Gastrocnemius medialis (tissue), 4 donors: Measurements from ENCODE around the gene PLEKHH2. TPM values are rescaled to one million over a fixed set of nuclear protein-coding genes. Genes with fewer than 3 reads are reported as not detected.

Experiments used
- ATAC-seq, 2 donors: fragments of 150-250 bp; one replicate each; pipeline ENCODE4 v1.9.1; 2016
- DNase-seq, 2 donors: peaks; one replicate each; pipeline ENCODE4 v3.0.0-alpha.2; 2019
- H3K27ac ChIP-seq, 4 donors: fragments of 200-600 bp; sonication (generic); 1 replicate in 1 of 4; 2 replicates in 3 of 4; pipeline ENCODE4 v1.5.1; 2016 to 2018; ENCODE audit warnings: mild to moderate bottlenecking in 2 of 4, moderate library complexity in 1 of 4
- H3K27me3 ChIP-seq, 3 donors: fragments of 200-600 bp; sonication (generic) in 2 of 3; 1 replicate in 1 of 3; 2 replicates in 2 of 3; pipeline versions ENCODE4 v1.5.1 to v1.6.0; 2016 to 2019; ENCODE audit warnings: mild to moderate bottlenecking in 1 of 3, moderate library complexity in 1 of 3
- H3K36me3 ChIP-seq, 2 donors: fragments of 200-600 bp; sonication (generic) in 1 of 2; one replicate each; pipeline ENCODE4 v1.5.1; 2017 to 2018
- H3K4me1 ChIP-seq, 2 donors: fragments of 200-600 bp; sonication (generic) in 1 of 2; one replicate each; pipeline ENCODE4 v1.5.1; 2016 to 2017; ENCODE audit warnings: mild to moderate bottlenecking in 2 of 2
- H3K4me3 ChIP-seq, 4 donors: fragments of 200-600 bp; sonication (generic) in 3 of 4; 1 replicate in 1 of 4; 2 replicates in 3 of 4; pipeline ENCODE4 v1.5.1; 2016 to 2019; ENCODE audit warnings: mild to moderate bottlenecking in 2 of 4
- H3K9me3 ChIP-seq, 3 donors: fragments of 200-600 bp; sonication (generic) in 2 of 3; 1 replicate in 1 of 3; 2 replicates in 2 of 3; pipeline ENCODE4 v1.5.1; 2016 to 2019
- POLR2A ChIP-seq, 2 donors: fragments of 450-650 bp; IDR thresholded peaks; one replicate each; pipeline ENCODE4 v1.6.1; 2017; ENCODE audit warnings: antibody characterized with exemption in 2 of 2, mild to moderate bottlenecking in 2 of 2, moderate library complexity in 2 of 2
- in situ Hi-C, 4 donors: fragments of 200-750 bp; cut with MboI; loops; one replicate each; pipeline versions ENCODE4 v1.15.0 to v1.8.0; 2017; ENCODE audit warnings: low sequenced_read_pairs in 4 of 4
- intact Hi-C: fragments of 100-400 bp; cut with DNase I; formaldehyde crosslinking; loops from one replicate; pipeline ENCODE4 v1.15.1; 2023; ENCODE audit warnings: low total_unique reads
- total RNA-seq, 4 donors: library from RNA; depleted of rRNA; stranded (reverse); fragments of >200 nt; gene quantifications; one replicate each; pipeline versions ENCODE4 v1.1.0 to v1.2.3, GENCODE V29; 2016
- TF ChIP-seq, protein P1 (sequence below), 5 experiments: fragments of 450-650 bp in 3 of 5; fragments of 200-600 bp in 2 of 5; sonication (generic) in 2 of 5; IDR thresholded peaks in 4 of 5; conservative IDR thresholded peaks in 1 of 5; 1 replicate in 4 of 5; 2 replicates in 1 of 5; pipeline ENCODE4 v1.5.1; 2016 to 2019; ENCODE audit warnings: antibody characterized with exemption in 5 of 5, mild to moderate bottlenecking in 3 of 5, moderate library complexity in 3 of 5

The PLEKHH2 gene
- total RNA-seq, 4 donors from 2014 or later: 1.4 to 4.9 (median 3.4) TPM

DNA sequence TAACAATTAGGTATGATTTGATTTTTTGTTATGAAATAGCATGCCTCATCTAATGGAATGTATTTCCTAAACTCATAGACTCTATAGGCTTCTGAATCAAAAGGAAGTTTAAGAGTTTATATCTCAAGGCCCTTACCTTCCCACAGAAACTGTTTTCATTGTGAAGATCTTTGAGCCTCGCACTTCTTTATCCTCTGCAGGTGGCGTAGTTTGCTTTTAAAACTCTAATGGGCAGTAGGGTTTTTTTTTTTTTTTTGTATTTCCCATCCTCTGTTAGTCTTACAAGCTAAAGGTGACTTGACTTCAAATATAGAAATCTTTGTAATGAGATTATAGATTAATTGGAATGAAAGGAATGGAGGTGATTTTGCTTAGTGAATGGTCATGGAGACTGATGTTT lies 165.1 kb downstream of the PLEKHH2 start:
- DNase-seq: no peak

DNA sequence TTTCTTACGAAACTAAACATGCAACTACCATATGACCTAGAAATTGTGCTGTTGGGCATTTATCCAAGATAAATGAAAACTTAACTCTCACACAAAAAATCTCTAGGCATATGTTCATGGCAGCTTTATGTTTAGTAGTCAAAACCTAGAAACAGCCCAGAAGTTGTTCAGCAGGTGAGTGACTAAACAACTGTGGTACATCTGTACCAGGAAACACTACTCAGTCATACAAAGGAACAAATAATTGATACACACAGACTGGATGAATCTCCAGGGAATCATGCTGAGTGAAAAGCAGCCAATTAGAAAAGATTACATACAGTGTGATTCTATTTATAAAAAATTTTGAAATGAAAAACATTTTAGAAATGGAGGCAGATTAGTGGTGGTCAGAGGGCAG lies 166.1 kb downstream of the PLEKHH2 start:
- H3K36me3 ChIP-seq: peaks cover 0 to 18% of the 10 kb centered on the region in 2 donors
- in situ Hi-C loops: no loop called here

More for the DNA sequence above, 165.1 kb downstream of the PLEKHH2 start:
- Histone ChIP-seq H3K4me3 (no peak overlapping the region), H3K4me1 (no peaks in the 10 kb centered on the region), H3K27me3 (no peaks in the 10 kb centered on the region), H3K9me3 (no peaks in the 10 kb centered on the region), H3K36me3 (peaks cover 0 to 18% of the 10 kb centered on the region in 2 donors), H3K27ac (no peak overlapping the region)
- in situ Hi-C loops: no loop called here
- ATAC-seq: no peak
- no peak for TF ChIP-seq POLR2A (IDR thresholded peaks at IDR 0.05)
- TF ChIP-seq, protein P1, sequence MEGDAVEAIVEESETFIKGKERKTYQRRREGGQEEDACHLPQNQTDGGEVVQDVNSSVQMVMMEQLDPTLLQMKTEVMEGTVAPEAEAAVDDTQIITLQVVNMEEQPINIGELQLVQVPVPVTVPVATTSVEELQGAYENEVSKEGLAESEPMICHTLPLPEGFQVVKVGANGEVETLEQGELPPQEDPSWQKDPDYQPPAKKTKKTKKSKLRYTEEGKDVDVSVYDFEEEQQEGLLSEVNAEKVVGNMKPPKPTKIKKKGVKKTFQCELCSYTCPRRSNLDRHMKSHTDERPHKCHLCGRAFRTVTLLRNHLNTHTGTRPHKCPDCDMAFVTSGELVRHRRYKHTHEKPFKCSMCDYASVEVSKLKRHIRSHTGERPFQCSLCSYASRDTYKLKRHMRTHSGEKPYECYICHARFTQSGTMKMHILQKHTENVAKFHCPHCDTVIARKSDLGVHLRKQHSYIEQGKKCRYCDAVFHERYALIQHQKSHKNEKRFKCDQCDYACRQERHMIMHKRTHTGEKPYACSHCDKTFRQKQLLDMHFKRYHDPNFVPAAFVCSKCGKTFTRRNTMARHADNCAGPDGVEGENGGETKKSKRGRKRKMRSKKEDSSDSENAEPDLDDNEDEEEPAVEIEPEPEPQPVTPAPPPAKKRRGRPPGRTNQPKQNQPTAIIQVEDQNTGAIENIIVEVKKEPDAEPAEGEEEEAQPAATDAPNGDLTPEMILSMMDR (IDR thresholded peaks at IDR 0.05 in 4 of 5, conservative IDR thresholded peaks at IDR 0.05 in 1 of 5): no peak
- intact Hi-C loops: no loop called here

DNA sequence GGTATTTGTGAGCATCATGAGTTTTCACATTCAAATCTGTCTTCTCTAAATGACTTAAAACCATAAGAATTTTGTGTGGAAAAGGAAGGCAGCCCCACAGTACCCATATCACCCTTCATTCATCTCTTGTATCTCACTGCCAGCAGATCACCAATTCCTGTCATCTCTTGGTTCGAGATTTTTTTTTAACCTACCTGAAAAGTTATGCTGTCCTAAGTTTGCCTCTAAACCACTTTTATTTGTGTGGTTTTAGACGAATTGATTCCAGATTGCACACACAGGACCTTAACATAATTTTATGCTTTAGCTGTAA lies 169.6 kb downstream of the PLEKHH2 start:
- H3K27me3 ChIP-seq: no peaks in the 10 kb centered on the region
- no peak overlapping the region for H3K4me3 ChIP-seq
- H3K4me1 ChIP-seq: no peaks in the 10 kb centered on the region
- peaks cover 0 to 13% of the 10 kb centered on the region in 2 donors for H3K36me3 ChIP-seq
- intact Hi-C loops (no loop called here), in situ Hi-C loops (no loop called here)
- no peaks in the 10 kb centered on the region for H3K9me3 ChIP-seq
- H3K27ac ChIP-seq: no peak overlapping the region
- ATAC-seq (no peak), DNase-seq (no peak)
- TF ChIP-seq, protein P1 (IDR thresholded peaks at IDR 0.05 in 4 of 5, conservative IDR thresholded peaks at IDR 0.05 in 1 of 5): no peak
- no peak for TF ChIP-seq POLR2A (IDR thresholded peaks at IDR 0.05)

More for the DNA sequence above, 166.1 kb downstream of the PLEKHH2 start:
- Histone ChIP-seq H3K4me1 (no peaks in the 10 kb centered on the region), H3K27me3 (no peaks in the 10 kb centered on the region), H3K4me3 (no peak overlapping the region), H3K9me3 (no peaks in the 10 kb centered on the region), H3K27ac (no peak overlapping the region)
- TF ChIP-seq POLR2A (IDR thresholded peaks at IDR 0.05): no peak
- TF ChIP-seq, protein P1 (IDR thresholded peaks at IDR 0.05 in 4 of 5, conservative IDR thresholded peaks at IDR 0.05 in 1 of 5): no peak
- DNase-seq (no peak), ATAC-seq (no peak)
- intact Hi-C loops: no loop called here

DNA sequence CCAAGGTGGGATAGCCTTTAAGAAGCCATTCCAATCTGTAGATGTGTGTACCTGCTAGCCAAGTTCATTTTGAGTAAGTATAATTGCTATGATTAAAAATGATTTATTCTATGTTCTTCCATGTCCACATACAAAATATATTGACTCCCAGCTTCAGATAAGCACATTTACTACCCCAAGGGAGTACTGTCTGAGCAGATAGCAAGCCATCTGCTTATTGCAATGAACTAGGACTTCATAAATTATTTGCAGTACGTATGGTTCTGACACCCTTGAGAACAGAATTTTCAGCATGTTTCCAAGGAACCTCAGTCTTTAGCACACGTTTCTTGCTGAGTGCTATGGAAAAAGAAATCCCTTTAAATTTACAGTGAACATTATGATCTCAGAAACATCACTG lies 173.4 kb downstream of the PLEKHH2 start:
- no peak for ATAC-seq
- in situ Hi-C loops: no loop called here
- intact Hi-C loops: no loop called here
- no peaks in the 10 kb centered on the region for H3K9me3 ChIP-seq
- no peak overlapping the region for H3K27ac ChIP-seq
- TF ChIP-seq, protein P1 (IDR thresholded peaks at IDR 0.05 in 4 of 5, conservative IDR thresholded peaks at IDR 0.05 in 1 of 5): no peak
- no peak for TF ChIP-seq POLR2A (IDR thresholded peaks at IDR 0.05)
- no peak for DNase-seq
- no peak overlapping the region for H3K4me3 ChIP-seq
- H3K27me3 ChIP-seq: no peaks in the 10 kb centered on the region
- no peaks in the 10 kb centered on the region for H3K4me1 ChIP-seq
- H3K36me3 ChIP-seq: peaks cover 0 to 5% of the 10 kb centered on the region in 2 donors

DNA sequence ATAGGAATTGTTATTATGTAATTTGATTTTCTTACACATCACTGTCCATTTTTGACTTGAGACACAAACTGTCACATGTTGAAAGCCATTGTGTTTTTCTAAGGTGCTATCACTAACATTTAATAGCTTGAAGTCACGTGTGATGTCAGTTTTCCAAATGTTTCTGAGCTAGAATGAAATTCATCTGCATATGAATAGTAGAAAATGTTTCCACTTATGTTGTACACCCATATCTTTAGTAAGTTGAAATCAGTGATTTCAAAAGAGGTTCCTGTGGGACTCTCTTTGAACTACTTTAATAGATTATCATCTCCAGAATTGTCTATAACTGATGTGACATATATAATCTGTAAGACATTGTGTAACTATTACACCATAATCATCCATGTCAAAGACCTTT lies 173.8 kb downstream of the PLEKHH2 start:
- intact Hi-C loops (no loop called here), in situ Hi-C loops (no loop called here)
- H3K27ac ChIP-seq: no peak overlapping the region
- TF ChIP-seq, protein P1 (IDR thresholded peaks at IDR 0.05 in 4 of 5, conservative IDR thresholded peaks at IDR 0.05 in 1 of 5): no peak
- TF ChIP-seq POLR2A (IDR thresholded peaks at IDR 0.05): no peak
- ATAC-seq: no peak
- peaks cover 0 to under 1% of the 10 kb centered on the region in 2 donors for H3K36me3 ChIP-seq
- H3K4me1 ChIP-seq: no peaks in the 10 kb centered on the region
- no peaks in the 10 kb centered on the region for H3K9me3 ChIP-seq
- DNase-seq: no peak
- no peak overlapping the region for H3K4me3 ChIP-seq
- no peaks in the 10 kb centered on the region for H3K27me3 ChIP-seq
